Dedifferentiated amniotic fluid mesenchymal stem cell (primary cell): ENCODE results near the gene IDH3G.
"Not testable (repeated sequence)": the region's sequence is repeated elsewhere in the genome, so short reads cannot be mapped to it uniquely, and the experiment has no call there.

Source experiments
- DNase-seq: peaks from one replicate; pipeline ENCODE4 v3.0.0-alpha.2; 2016; ENCODE audit errors: extremely low spot score

The IDH3G gene

GRCh38 chrX:153794018-153794896 lies at the start of gene IDH3G, which contains the start of gene SSR4:
Gene IDH3G, minus strand, starts transcription at chrX:153794375. Its CDS starts 49 bp downstream, at chrX:153794326.
Gene SSR4, plus strand, starts transcription at chrX:153794668. Its CDS starts 20 bp downstream, at chrX:153794688.
- DNase-seq = peak; percentile 88

DNA sequence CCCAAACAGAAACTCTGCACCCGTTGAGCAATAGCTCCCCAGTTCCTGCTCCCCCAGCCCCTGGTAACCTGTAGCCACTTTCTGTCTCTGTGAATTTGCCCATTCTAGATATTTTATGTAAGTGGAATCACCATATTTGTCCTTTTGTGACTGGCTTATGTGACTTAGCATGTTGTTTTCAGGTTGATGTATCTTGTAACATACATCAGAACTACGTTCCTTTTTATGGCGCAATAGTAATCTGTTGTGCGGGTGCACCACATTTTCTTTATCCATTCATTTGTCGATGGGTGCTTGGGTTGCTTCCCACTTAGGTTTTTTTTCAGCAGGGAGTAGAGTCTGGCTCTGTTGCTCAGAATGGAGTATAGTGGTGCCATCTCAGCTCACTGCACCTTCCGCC lies 42.7 kb upstream of the IDH3G start:
- no peak for DNase-seq

DNA sequence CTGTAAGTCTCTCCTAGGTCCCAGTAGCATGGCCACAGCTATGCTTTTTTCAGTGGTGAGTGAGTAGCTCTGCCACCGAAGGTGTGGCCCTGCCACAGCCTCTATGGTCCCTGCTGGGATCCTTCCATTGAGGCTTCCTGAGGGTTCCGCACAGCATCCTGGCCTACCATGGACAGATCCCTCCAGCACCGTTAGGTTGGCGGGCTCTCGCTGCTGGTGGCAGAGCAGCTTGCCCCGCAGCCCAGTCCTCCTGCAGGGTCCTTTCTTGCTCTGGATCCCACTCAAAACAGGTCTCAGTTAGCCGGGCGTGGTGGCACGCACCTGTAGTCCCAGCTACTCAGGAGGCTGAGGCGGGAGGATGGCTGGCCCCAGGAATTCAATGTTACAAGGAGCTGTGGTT lies 38.6 kb upstream of the IDH3G start:
- DNase-seq = no peak

- no peak for DNase-seq
Observed at GRCh38 chrX:153831429-153832150, 37.4 kb upstream of the IDH3G start.

DNA sequence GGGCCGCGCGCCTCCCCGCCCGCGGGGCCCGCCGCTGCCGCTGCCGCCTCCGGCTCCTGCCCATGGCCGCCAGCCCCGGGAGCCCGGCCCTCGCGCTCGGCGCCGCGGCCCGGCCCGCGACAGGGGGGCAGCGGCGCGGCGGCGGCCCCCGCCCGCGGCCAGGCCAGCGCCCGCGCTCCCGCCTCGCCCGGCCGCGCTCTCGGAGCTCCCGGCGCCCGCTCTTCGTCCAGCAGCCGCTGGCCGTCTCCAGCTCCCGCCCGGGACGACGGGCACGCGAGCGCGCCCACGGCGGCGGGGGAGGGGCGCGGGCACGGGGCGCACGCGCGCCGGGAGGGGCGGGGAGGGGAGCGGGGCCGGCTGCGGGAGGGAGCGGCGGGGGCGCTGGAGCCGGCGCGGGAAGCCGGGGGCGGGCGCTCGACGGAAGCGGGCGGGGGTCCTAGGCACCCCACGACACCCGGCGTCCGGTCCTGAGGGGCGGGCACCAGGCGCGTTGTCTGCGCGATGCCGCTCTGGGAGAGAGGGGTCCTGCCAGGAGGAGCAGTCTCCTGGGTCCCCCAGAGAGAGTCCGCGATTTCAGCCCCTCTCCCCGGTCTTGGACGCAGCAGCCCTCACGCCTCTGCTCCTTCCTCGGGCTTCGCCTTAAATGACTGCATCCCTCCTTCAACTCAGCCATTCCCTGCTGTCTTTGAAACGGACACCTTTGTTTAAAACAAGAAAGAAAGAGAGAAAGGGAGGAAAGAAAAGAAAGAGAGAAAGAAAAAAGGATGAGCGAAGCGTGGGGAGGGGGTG lies 36.7 kb upstream of the IDH3G start:
- no peak for DNase-seq

DNA sequence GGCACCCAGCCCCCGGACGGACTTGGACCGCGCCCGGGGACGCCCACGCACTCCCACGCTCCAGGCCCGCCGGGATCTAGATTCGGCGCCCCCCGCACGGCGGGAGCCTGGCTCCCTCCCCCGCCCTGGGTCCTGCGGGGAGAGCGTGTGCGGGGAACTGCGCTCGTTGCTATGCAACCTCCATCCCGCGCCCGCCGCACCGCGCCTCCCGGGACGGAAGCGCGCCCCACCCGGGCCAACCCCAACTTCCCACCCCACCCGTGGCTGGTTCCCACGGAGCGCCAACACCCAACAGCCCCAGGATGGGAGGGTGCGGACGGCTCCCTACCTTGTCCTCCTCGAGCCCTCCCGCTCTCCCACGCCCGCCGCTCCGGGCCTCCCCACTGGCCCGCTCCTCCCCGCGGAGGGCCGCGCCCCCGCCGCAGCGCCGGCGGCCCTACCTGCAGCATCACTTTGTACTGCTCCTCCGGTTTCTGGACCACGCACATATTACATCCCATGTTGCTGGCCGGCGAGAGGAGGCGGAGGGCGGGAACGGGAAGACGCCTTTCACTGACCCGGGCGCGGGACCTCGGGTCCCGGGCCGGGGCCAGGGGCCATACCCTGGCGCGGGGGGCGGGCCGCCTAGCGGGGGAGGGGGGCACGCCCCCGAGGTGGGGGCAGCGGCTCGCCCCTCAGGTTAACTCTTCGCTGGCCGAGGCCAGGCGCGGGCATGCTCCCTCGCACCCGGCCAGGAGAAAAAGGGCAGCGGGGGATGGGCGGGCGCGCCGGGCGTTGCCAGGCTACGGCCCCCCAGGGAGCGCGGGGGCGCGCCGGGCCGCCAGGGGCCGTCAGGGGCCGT lies 35.8 kb upstream of the IDH3G start, which contains the start of gene PDZD4:
Gene PDZD4 (minus strand): TSS at position 746 of the 841 bp plus-strand sequence. CDS start 246 bp downstream, at position 500.
- DNase-seq = no peak

DNA sequence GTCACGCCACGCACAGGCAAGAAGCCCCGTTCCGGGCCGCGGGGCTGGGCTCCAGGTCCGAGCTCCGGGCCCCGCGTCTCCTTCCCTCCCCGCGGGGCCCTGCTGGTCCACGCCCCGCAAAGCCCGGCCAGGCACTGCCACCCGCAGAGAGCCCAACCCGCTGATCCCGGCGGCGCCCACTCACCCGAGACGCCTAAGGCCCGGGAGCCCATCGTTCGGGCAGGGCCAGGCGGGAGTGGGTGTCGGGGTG lies 35.3 kb upstream of the IDH3G start:
- DNase-seq = no peak

- no peak for DNase-seq
Observed at GRCh38 chrX:153828723-153829548, 34.8 kb upstream of the IDH3G start.

DNA sequence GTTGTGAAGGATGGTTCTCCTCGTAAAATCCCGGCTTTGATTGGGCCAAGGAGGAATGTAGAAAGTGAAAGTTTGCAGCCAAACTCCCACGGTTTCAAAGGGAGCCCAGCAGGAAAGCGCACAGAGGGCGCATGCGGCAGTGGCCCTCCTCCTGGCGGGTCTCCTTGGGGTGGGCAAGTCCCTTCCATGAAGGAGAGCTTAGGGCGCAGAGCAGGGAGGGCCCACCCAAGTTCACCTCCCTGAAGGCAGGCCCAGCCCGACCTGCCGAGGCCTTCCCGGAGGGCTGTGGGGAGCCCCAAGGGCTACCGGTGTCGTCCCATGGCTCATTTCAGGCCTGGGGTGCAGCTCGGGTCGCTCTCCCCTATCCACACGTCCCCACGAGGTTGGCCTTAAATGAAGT lies 34.1 kb upstream of the IDH3G start:
- DNase-seq = no peak

DNA sequence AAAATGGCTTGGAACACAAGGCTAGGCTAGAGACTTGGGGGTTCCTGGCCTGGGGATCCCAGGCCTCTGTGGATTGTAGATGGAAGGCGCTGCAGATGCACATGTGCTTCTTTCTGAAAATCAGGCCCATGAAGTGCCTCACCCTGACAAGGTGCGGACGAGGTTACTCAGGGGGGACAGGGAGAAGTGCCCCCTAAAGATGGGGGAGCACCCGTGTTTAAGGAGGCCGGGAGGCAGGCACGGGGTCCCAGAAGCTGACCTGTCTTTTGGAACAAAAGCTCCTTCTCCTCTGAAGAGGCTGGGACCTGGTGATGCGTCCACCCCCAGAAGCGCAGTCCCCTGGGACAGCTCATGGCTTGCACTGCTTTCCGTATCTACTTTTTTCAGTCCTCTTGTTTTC lies 33.7 kb upstream of the IDH3G start:
- no peak for DNase-seq

DNA sequence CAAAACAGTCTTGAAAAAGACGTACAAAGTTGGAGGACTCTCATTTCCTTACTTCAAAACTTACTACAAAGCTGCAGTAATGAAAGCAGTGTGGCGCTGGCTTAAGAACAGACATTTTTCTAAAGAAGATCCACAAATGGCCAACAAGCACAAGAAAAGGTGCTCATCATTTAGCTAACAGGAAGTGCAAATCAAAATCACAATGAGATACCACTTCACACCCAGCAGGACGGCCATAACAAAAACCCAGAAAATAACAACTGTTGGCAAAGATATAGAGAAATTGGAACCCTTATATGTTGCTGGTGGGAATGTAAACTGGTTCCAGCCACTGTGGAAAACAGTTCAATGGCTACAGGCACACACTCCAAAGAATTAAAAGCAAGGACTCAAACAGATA lies 32.8 kb upstream of the IDH3G start:
- no peak for DNase-seq

GRCh38 chrX:153825042-153825441 lies 30.9 kb upstream of the IDH3G start:
- no peak for DNase-seq

- no peak for DNase-seq
Observed at GRCh38 chrX:153824348-153824747, 30.2 kb upstream of the IDH3G start.

DNA sequence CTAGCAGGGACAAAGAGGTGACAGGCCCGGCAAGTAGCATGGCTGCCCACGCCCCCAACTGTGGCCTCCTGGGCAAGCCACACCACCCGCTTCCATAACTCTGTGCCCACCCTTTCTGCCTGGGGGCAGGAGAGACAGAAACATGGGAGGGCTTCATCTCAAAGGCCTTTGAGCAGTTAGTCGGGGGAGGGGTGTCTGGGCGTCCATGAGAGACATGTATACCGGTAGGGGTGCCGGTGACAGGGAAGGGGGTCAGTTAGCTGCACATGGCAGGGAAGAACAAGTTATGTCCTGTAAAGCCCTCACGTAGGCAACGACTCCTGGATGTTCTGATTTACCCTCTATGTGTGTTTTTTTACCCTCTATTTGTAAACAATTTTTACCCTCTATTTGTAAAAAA lies 26.9 kb upstream of the IDH3G start:
- DNase-seq = no peak

DNA sequence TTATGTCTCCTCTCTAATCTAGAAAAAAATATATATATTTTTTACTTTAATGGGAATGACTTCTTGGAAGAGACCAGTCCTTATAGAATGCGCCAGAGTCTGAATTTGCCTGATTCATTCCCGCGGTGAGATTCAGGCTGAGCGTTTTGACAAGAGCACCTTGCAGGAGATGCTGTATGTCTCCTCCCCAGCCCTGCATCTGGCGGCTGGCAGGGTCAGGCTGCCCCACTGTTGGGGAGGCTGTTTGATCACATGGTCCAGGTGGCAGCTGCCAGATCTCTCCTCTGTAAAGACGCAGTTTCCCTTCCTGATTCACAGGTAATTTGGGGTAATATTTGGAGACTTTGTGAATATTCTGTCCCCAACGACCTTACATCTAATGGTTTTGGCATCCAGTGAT lies 26.4 kb upstream of the IDH3G start:
- DNase-seq = no peak

DNA sequence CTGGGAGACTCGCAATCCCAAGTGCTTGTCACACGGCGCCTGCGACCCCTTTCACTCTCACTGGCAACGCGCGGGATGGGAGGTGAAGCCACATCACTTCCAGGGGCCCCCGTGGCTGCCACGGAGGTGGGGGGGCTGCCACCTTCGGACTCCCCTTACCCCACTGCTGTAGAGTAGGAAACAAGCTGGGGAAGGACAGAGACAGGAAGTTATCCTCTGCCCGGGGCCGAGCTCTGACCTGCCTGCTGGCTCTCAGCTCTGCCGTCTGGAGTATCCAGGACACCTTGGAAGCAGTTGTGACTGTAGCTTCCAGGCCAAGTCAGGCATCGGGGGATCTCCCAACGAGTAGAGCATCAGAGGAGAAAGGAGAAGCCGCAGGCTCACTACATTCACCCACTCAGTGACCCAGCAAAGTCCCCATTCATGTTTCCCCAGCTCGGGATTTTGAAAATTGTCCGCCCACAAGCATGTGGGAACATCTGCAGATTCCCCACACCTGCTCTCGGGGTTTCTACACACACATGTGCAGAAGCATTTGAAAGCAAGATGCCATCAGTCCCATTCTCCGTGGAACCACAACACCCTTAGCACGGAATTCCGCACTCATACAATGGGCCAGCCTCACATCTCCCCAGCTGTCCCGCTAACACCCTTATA lies 25.3 kb upstream of the IDH3G start:
- DNase-seq = no peak

DNA sequence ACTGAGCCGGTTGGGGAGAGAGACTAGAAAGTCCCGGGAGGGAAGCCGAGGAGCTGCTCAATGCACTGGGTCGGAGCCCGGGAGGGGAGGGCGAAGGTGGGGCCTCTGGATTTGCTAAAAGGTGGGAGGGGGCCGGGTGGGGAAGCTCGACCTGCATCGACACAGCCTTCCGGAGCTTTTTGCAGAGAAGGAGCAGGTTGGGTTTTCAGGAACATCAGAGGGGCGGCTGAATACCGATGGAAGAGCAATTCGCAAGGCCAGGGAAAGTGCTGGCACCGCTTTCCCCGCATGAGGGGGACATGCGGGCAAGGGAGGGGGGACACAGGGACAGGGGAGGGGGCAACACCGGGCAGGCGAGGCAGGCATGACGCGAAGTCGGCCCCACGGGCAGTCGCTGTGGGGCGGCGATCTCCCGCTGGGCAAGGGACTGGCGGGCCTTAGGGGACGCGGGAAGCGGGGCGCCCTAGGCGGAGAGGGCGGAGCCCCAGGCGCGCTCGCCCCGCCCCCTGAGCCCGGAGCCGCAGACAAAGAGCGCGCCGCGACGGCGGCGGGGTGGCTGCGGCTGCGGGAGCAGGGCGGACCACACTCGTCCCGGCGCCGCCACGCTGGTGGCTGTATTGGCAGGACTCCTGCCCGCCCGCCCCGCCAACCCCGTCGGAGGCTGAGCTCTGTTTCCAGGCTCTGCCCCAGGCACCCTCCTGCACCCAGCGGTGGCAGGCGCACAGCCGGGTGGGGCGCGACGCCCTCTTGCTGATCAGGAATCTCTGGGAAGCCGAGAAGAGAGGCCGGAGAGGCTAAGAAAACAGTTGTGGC lies 24.6 kb upstream of the IDH3G start:
- DNase-seq = no peak

GRCh38 chrX:153818064-153818463 lies 23.9 kb upstream of the IDH3G start:
- not testable (repeated sequence) for DNase-seq
